Tibial nerve (tissue), 4 donors: ENCODE measurements around the gene EFCAB11. TPM values are rescaled to one million over a fixed set of nuclear protein-coding genes. Genes with fewer than 3 reads are reported as not detected.

Experiments used
- DNase-seq, 2 donors: peaks; one replicate each; pipeline ENCODE4 v3.0.0-alpha.2; 2019; ENCODE audit warnings: low spot score in 2 of 2
- H3K27ac ChIP-seq, 4 donors: fragments of 200-600 bp; sonication (generic) in 3 of 4; one replicate each; pipeline ENCODE4 v1.5.1; 2017 to 2019; ENCODE audit warnings: mild to moderate bottlenecking in 1 of 4
- H3K27me3 ChIP-seq, 2 donors: fragments of 200-600 bp; sonication (generic) in 1 of 2; one replicate each; pipeline versions ENCODE4 v1.5.1 to v1.6.0; 2017 to 2019
- H3K36me3 ChIP-seq, 3 donors: fragments of 200-600 bp; sonication (generic); one replicate each; pipeline ENCODE4 v1.5.1; 2018 to 2019
- H3K4me1 ChIP-seq, 4 donors: fragments of 200-600 bp; sonication (generic) in 3 of 4; one replicate each; pipeline ENCODE4 v1.5.1; 2017 to 2019
- H3K4me3 ChIP-seq, 4 donors: fragments of 200-600 bp; sonication (generic) in 3 of 4; one replicate each; pipeline ENCODE4 v1.5.1; 2017 to 2019; ENCODE audit warnings: mild to moderate bottlenecking in 1 of 4, moderate library complexity in 1 of 4
- H3K9me3 ChIP-seq, 4 donors: fragments of 200-600 bp; sonication (generic) in 3 of 4; one replicate each; pipeline ENCODE4 v1.5.1; 2017 to 2019
- EP300 ChIP-seq, 2 donors: sonication (generic); formaldehyde crosslinking; IDR thresholded peaks; one replicate each; pipeline ENCODE4 v1.6.1; 2017; ENCODE audit warnings: antibody characterized with exemption in 2 of 2, mild to moderate bottlenecking in 1 of 2
- POLR2A ChIP-seq, 2 donors: fragments of 450-650 bp; IDR thresholded peaks; one replicate each; pipeline ENCODE4 v1.6.1; 2017; ENCODE audit warnings: antibody characterized with exemption in 2 of 2, mild to moderate bottlenecking in 2 of 2, moderate library complexity in 2 of 2
- WGBS, 2 donors: methylation state at CpG; one replicate each; pipeline ENCODE4 v1.1.5; 2018; 5-methylcytosine and 5-hydroxymethylcytosine counted together
- total RNA-seq, 4 donors: library from RNA; depleted of rRNA; stranded (reverse); fragments of >200 nt; gene quantifications; one replicate each; pipeline ENCODE4 v1.1.0, GENCODE V29; 2016
- TF ChIP-seq, protein P1 (sequence below), 5 experiments: fragments of 200-600 bp in 3 of 5; fragments of 450-650 bp in 2 of 5; sonication (generic) in 3 of 5; IDR thresholded peaks; one replicate each; pipeline ENCODE4 v1.5.1; 2016 to 2019; ENCODE audit warnings: antibody characterized with exemption in 5 of 5, mild to moderate bottlenecking in 3 of 5, moderate library complexity in 2 of 5

Gene EFCAB11
- total RNA-seq, 4 donors from 2014 or later: 2.2 to 7.8 (median 4.4) TPM

DNA sequence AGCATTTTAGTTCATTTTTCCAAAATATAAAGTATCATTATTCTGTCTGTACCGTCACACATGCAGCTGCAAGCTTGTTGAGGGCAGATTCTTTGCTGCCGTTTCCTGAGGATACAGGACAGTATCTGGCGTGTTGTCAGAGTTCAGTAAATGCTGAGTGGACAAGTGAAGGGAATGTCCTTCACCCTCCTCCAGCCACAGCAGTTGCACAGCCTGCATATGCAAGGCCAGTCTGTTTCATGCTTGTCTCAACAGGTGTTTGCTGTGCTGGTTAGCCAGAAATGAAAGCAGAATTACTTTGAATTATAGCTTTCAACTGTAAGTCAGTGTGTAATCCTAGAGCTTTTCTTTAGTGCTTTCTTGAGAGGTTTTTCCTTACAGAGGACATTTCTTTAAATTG, 37.7 kb upstream of the EFCAB11 start:
- peaks cover 0 to 72% (median 4%) of the 10 kb centered on the region in 3 donors for H3K36me3 ChIP-seq
- H3K9me3 ChIP-seq: no peaks in the 10 kb centered on the region
- DNase-seq: no peak
- H3K4me1 ChIP-seq: no peaks in the 10 kb centered on the region
- no peak overlapping the region for H3K4me3 ChIP-seq
- TF ChIP-seq EP300 (IDR thresholded peaks at IDR 0.05) (no peak), POLR2A (IDR thresholded peaks at IDR 0.05) (no peak)
- TF ChIP-seq, protein P1, sequence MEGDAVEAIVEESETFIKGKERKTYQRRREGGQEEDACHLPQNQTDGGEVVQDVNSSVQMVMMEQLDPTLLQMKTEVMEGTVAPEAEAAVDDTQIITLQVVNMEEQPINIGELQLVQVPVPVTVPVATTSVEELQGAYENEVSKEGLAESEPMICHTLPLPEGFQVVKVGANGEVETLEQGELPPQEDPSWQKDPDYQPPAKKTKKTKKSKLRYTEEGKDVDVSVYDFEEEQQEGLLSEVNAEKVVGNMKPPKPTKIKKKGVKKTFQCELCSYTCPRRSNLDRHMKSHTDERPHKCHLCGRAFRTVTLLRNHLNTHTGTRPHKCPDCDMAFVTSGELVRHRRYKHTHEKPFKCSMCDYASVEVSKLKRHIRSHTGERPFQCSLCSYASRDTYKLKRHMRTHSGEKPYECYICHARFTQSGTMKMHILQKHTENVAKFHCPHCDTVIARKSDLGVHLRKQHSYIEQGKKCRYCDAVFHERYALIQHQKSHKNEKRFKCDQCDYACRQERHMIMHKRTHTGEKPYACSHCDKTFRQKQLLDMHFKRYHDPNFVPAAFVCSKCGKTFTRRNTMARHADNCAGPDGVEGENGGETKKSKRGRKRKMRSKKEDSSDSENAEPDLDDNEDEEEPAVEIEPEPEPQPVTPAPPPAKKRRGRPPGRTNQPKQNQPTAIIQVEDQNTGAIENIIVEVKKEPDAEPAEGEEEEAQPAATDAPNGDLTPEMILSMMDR (IDR thresholded peaks at IDR 0.05): no peak
- no peaks in the 10 kb centered on the region for H3K27me3 ChIP-seq
- no peak overlapping the region for H3K27ac ChIP-seq
- WGBS, 2 donors: 81 to 90% methylated on average over 3 of the region's 3 CpGs

DNA sequence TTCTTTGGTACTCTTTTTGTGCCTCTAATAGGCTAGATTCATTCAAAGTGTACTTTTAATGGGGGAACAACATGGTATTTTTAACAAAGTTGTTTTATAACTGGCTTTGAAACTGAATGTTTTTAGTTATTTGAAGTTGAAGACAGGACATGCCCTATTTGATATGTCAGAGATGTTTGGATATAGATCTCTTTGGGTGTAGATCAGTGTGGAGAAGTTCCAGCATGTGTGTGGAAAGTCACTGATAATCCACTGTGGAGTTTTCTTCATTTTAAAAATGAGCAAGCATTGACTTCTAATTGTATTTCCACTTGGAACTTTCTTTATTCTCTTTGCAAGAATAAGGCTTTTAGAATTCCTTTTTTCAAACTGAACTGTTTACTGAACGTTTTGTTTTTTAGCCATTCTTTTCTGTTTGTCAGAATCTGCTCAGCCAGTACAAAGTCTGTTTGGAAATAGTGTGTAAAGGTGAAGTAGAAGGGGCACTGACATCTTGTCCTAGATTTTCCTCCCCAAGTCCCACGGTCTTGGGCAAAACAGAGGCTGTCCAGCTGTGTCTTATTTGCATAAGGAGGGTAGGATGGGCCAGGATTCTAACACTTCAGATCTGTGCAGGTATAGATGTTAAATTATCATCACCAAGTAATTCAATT, 36.2 kb upstream of the EFCAB11 start:
- WGBS, 2 donors: 45 to 54% methylated on average over 2 of the region's 2 CpGs
- no peak overlapping the region for H3K27ac ChIP-seq
- H3K4me3 ChIP-seq: no peak overlapping the region
- H3K4me1 ChIP-seq: no peaks in the 10 kb centered on the region
- peaks cover 0 to 72% (median 4%) of the 10 kb centered on the region in 3 donors for H3K36me3 ChIP-seq
- no peaks in the 10 kb centered on the region for H3K27me3 ChIP-seq
- no peaks in the 10 kb centered on the region for H3K9me3 ChIP-seq
- DNase-seq: no peak
- TF ChIP-seq POLR2A (IDR thresholded peaks at IDR 0.05) (no peak), EP300 (IDR thresholded peaks at IDR 0.05) (no peak)
- TF ChIP-seq, protein P1 (IDR thresholded peaks at IDR 0.05): no peak

DNA sequence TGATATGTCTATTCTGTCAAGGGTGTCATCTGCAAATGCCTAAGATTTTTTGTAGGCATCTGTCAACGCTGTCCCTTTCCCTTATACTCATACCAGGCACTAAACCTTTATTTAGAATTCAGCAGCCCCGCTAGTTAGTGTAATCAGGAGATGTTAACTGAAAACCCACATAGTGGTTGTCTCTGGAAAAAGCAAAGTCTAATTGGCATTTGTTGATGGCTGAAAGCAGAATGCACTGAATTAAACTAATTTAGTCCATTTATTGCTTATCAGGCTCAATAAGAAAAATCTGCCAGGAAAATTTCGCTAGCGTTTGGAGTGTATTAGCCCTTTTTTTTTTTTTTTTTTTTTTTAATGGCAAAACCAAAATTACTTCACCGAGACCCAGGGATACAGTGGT, 35.7 kb upstream of the EFCAB11 start:
- Histone ChIP-seq H3K27me3 (no peaks in the 10 kb centered on the region), H3K9me3 (no peaks in the 10 kb centered on the region), H3K4me3 (no peak overlapping the region), H3K27ac (no peak overlapping the region), H3K36me3 (peaks cover 0 to 71% (median 4%) of the 10 kb centered on the region in 3 donors), H3K4me1 (no peaks in the 10 kb centered on the region)
- TF ChIP-seq, protein P1 (IDR thresholded peaks at IDR 0.05): no peak
- TF ChIP-seq EP300 (IDR thresholded peaks at IDR 0.05) (no peak), POLR2A (IDR thresholded peaks at IDR 0.05) (no peak)
- no peak for DNase-seq
- WGBS, 2 donors: 96 to 97% methylated on average over 5 of the region's 5 CpGs

DNA sequence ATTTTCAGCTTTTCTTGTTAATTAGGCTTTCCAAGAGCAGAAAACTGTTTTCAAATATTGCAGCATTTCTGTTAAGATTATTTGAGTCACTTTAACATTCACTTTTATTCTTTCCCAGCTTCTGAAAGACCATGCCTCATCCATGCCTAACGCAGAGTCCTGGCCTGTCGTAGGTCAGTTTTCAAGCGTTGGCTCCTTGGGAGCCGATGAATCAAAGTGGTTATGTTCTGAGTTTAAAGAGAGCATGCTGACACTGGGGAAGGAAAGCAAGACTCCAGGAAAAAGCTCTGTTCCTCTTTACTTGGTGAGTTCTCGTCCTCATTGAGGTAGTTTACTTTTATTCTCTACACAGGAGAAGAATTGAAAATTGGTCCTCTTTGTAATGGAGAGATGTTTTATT, 34.3 kb upstream of the EFCAB11 start:
- no peak for TF ChIP-seq EP300 (IDR thresholded peaks at IDR 0.05)
- TF ChIP-seq, protein P1 (IDR thresholded peaks at IDR 0.05): no peak
- no peak for TF ChIP-seq POLR2A (IDR thresholded peaks at IDR 0.05)
- Histone ChIP-seq H3K36me3 (peaks cover 0 to 69% (median 0%) of the 10 kb centered on the region in 3 donors), H3K4me1 (no peaks in the 10 kb centered on the region), H3K4me3 (no peak overlapping the region), H3K27me3 (no peaks in the 10 kb centered on the region), H3K9me3 (no peaks in the 10 kb centered on the region), H3K27ac (no peak overlapping the region)
- 88 to 90% methylated on average over 5 of the region's 5 CpGs for WGBS, 2 donors
- DNase-seq: no peak

DNA sequence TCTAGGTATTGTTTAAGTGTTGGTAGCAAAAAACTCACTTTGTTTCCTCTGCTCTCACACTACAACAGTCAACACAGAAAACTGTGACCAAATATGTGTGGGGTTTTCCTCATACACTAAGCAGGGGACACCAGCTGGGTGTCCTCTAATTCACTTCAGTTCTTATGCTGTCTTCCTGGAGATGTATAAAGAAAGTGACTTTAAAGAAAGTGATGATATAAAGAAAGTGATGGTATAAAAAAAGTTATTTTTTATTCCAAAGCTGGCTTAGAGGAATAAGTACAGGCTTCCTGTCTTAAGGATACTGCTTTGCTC, 32.6 kb upstream of the EFCAB11 start:
- no peak overlapping the region for H3K4me3 ChIP-seq
- TF ChIP-seq POLR2A (IDR thresholded peaks at IDR 0.05): no peak
- TF ChIP-seq, protein P1 (IDR thresholded peaks at IDR 0.05): no peak
- no peak for TF ChIP-seq EP300 (IDR thresholded peaks at IDR 0.05)
- peaks cover 0 to 71% (median 0%) of the 10 kb centered on the region in 3 donors for H3K36me3 ChIP-seq
- no peaks in the 10 kb centered on the region for H3K9me3 ChIP-seq
- DNase-seq: no peak
- H3K27ac ChIP-seq: no peak overlapping the region
- no peaks in the 10 kb centered on the region for H3K27me3 ChIP-seq
- H3K4me1 ChIP-seq: no peaks in the 10 kb centered on the region
